Effector memory CD8-positive, alpha-beta T cell (primary cell): ENCODE measurements around the gene TSHZ3.

Source experiments
- ATAC-seq: fragments of 150-1000 bp; cut with Tn5 transposase; replicated peaks from 2 replicates; pipeline ENCODE4 v1.10.0; 2021; ENCODE audit warnings: mild to moderate bottlenecking, moderate library complexity
- DNase-seq, 3 experiments: peaks; one replicate each; pipeline ENCODE4 v3.0.0; 2021
- H3K27ac Mint-ChIP-seq, 2 donors: one replicate each; pipeline ENCODE4 v1.8.0; 2022; ENCODE audit warnings: mild to moderate bottlenecking in 2 of 2, mixed read lengths in 2 of 2, moderate library complexity in 2 of 2
- H3K27me3 Mint-ChIP-seq, 2 donors: one replicate each; pipeline ENCODE4 v1.8.0; 2022; ENCODE audit warnings: mixed read lengths in 2 of 2
- H3K36me3 Mint-ChIP-seq: one replicate; pipeline ENCODE4 v1.8.0; 2022; ENCODE audit warnings: mild to moderate bottlenecking, moderate library complexity, mixed read lengths; ENCODE audit not compliant: insufficient read depth
- H3K4me1 Mint-ChIP-seq, 2 donors: one replicate each; pipeline ENCODE4 v1.8.0; 2022; ENCODE audit warnings: low read depth in 2 of 2, mixed read lengths in 2 of 2
- H3K4me3 Mint-ChIP-seq, 2 donors: one replicate each; pipeline ENCODE4 v1.8.0; 2022; ENCODE audit warnings: mild to moderate bottlenecking in 2 of 2, mixed read lengths in 2 of 2, moderate library complexity in 2 of 2
- H3K9me3 Mint-ChIP-seq, 2 donors: one replicate each; pipeline ENCODE4 v1.8.0; 2022; ENCODE audit warnings: mixed read lengths in 2 of 2

TSHZ3 gene

DNA sequence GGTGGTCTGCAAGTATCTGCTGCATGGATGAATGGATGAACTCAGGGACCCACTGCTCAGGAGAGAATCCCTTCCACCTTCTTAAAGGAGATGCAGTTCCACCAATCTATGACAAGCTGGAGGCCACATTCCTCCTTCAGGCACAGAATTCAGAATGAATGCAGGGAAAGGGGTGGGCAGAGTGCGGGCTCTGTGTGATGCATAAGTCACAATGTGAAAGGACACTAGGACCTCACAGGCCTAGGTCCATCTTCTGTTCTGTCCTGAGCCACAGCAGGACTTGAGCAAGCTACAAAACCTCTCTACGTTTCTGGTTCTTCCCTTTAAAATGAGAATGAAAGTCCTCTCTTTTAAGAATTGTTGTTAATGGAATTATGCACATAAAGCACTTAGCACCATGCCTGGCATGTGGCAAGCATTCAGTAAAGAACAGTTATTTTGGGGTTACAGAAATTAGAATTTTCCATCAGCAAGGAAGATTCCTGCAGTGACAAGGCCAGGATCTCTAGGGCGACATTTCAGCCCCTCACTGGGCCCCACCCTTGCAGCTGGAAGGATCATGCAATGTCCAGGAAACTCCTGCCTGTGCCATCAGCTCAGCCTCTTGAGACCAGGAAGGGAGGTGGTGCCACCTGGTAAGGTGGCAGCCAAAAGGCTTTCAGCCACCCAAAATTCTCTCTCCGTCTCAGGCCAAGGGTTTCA, 38.7 kb downstream of the TSHZ3 start:
- Mint-ChIP-seq H3K27ac (no peak overlapping the region), H3K27me3 (peaks cover 16 to 31% of the 10 kb centered on the region in 2 donors), H3K4me3 (no peak overlapping the region), H3K36me3 (no peaks in the 10 kb centered on the region), H3K4me1 (peaks cover 0 to 2% of the 10 kb centered on the region in 2 donors), H3K9me3 (no peaks in the 10 kb centered on the region)
- DNase-seq (no peak), ATAC-seq (no peak)

- DNase-seq (no peak), ATAC-seq (no peak)
- H3K27ac Mint-ChIP-seq: no peak overlapping the region
- no peaks in the 10 kb centered on the region for H3K36me3 Mint-ChIP-seq
- H3K4me3 Mint-ChIP-seq: no peak overlapping the region
- H3K9me3 Mint-ChIP-seq: no peaks in the 10 kb centered on the region
- peaks cover 14 to 16% of the 10 kb centered on the region in 2 donors for H3K27me3 Mint-ChIP-seq
- peaks cover 0 to 2% of the 10 kb centered on the region in 2 donors for H3K4me1 Mint-ChIP-seq
Measured at GRCh38 chr19:31308781-31309180, 40.5 kb downstream of the TSHZ3 start.

DNA sequence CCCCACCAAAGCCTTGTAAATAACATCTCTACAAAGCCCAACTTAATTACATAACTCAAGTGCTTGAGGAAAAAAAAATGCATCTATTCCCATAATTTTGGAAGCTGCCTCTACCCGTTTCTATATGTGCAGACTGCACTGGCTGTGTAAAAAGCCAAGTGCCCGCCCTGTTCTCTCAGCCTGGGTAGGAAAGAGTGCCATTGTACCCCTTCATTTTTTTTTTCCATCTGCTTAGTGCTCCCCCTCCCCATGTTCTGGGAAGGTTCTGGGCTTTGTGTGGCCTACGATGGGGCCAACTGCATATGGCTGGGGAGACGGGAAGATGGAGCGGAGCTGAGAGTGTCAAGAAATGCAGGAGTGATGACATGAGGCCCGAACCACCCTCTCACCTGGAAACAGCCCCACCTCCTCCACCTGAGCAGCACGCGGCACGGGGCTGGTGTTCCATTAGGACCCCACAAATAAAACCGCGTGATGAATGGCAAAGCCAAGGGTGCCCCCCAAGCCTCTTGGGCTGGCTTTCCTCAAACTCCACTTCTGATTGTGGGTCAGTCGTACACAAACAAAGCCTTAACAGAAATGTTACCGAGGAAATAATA, 42.1 kb downstream of the TSHZ3 start:
- H3K4me1 Mint-ChIP-seq: peaks cover 0 to 2% of the 10 kb centered on the region in 2 donors
- H3K4me3 Mint-ChIP-seq: no peak overlapping the region
- no peaks in the 10 kb centered on the region for H3K9me3 Mint-ChIP-seq
- H3K36me3 Mint-ChIP-seq: no peaks in the 10 kb centered on the region
- peaks cover 14 to 16% of the 10 kb centered on the region in 2 donors for H3K27me3 Mint-ChIP-seq
- H3K27ac Mint-ChIP-seq: no peak overlapping the region
- no peak for ATAC-seq
- DNase-seq: no peak

DNA sequence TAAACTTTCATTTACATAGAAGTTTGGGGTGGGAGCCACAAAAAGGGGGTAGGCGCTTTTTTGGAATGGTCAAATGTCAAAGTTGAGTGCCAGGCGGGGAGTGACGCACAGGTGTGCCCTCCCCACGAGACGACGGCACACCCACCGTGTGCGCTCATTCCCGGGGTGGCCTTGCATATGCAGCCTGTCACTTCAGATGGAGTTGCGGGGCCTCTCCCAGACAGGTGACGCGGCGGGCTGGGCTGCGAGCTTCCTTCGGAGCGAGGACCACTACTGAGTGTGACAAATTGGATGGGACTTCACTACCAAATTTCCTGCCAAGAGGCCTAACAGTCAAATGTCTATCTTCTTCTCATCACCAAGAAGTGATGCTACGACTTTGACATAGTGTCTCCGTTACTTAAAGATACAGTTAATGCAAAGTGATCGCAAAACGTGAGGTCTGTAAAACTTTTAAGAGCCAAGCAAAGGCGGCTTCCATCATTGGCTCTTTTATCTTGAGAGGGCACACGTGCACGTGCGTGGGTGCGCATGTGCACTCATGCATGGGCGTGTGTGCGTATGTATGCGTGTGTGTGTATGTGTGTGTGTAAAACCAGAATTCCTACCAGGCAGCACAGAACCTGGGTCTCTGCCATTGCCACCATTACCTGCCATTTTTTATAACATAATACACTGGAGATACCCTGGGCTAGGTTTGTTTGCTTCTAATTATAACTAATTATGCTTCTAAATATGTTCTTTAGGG, 43.1 kb downstream of the TSHZ3 start:
- no peaks in the 10 kb centered on the region for H3K4me1 Mint-ChIP-seq
- H3K27me3 Mint-ChIP-seq: peaks cover 14 to 16% of the 10 kb centered on the region in 2 donors
- no peaks in the 10 kb centered on the region for H3K9me3 Mint-ChIP-seq
- no peak overlapping the region for H3K4me3 Mint-ChIP-seq
- DNase-seq (no peak), ATAC-seq (no peak)
- H3K27ac Mint-ChIP-seq: no peak overlapping the region
- H3K36me3 Mint-ChIP-seq: no peaks in the 10 kb centered on the region

- no peak for ATAC-seq
- H3K9me3 Mint-ChIP-seq: no peaks in the 10 kb centered on the region
Measured at GRCh38 chr19:31304831-31305312, 44.4 kb downstream of the TSHZ3 start.

GRCh38 chr19:31303262-31303815, 45.9 kb downstream of the TSHZ3 start:
- Mint-ChIP-seq H3K4me3 (no peak overlapping the region), H3K36me3 (no peaks in the 10 kb centered on the region), H3K4me1 (no peaks in the 10 kb centered on the region), H3K27ac (no peak overlapping the region), H3K27me3 (peaks cover 1 to 6% of the 10 kb centered on the region in 2 donors), H3K9me3 (no peaks in the 10 kb centered on the region)
- ATAC-seq (no peak), DNase-seq (no peak)

More at GRCh38 chr19:31304831-31305312, 44.4 kb downstream of the TSHZ3 start:
- DNase-seq: no peak
- Mint-ChIP-seq H3K4me3 (no peak overlapping the region), H3K4me1 (no peaks in the 10 kb centered on the region), H3K27ac (no peak overlapping the region), H3K27me3 (peaks cover 11 to 12% of the 10 kb centered on the region in 2 donors), H3K36me3 (no peaks in the 10 kb centered on the region)

DNA sequence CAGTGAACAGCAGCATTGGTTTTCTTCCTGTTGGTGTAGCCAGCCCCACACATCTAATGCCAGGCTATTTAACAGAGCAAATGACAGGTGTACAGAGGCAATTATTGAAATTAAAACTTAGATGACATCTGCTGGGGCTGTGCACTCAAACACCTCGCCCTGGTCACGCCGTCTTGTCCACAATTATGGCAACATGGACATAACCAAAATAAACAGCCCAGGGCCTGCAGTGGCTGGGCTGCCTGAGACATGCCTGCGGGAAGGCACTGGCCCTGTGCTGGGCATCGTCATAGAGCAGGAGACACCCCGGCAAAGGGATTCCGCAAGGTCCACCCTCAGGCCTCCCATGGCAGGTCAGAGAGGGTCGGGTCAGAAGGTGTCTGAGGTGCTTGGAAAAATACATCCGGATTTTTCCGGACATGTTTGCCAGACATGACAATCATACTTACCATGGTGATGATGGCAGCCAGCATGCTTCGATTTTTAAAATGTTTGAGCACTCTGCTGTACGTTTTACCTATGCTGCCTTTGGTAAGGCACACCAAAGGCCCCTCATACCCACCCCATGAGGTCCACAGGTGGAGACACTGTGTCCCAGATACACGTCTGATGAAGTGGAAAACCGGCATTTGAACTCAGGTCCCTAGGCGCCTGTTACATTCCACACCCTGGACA, 47.8 kb downstream of the TSHZ3 start:
- Mint-ChIP-seq H3K27ac (no peak overlapping the region), H3K4me1 (no peaks in the 10 kb centered on the region), H3K27me3 (peaks cover 0 to 10% of the 10 kb centered on the region in 2 donors), H3K36me3 (no peaks in the 10 kb centered on the region), H3K4me3 (no peak overlapping the region), H3K9me3 (no peaks in the 10 kb centered on the region)
- no peak for DNase-seq
- no peak for ATAC-seq

DNA sequence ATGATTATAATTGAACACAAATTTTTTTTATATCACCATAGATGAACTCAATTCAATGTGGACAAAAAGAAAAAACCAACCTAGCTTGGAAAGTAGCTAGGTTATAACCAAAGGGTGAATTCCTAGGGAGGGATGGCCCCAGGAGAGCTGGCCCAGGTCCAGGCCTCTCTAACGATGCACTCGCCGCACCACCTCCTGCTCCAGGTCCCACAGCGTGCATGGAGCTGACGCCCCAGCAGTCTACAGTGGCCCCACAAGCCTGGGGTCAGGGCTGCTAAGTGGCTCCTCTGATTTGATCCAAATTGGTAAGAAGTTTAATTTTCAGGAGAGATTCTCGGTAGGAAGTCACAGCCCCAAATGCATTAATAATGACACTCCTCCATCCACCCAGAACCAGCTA, 48.8 kb downstream of the TSHZ3 start:
- no peak overlapping the region for H3K27ac Mint-ChIP-seq
- DNase-seq: no peak
- H3K9me3 Mint-ChIP-seq: no peaks in the 10 kb centered on the region
- no peaks in the 10 kb centered on the region for H3K4me1 Mint-ChIP-seq
- no peak overlapping the region for H3K4me3 Mint-ChIP-seq
- peaks cover 0 to 10% of the 10 kb centered on the region in 2 donors for H3K27me3 Mint-ChIP-seq
- no peak for ATAC-seq
- no peaks in the 10 kb centered on the region for H3K36me3 Mint-ChIP-seq

DNA sequence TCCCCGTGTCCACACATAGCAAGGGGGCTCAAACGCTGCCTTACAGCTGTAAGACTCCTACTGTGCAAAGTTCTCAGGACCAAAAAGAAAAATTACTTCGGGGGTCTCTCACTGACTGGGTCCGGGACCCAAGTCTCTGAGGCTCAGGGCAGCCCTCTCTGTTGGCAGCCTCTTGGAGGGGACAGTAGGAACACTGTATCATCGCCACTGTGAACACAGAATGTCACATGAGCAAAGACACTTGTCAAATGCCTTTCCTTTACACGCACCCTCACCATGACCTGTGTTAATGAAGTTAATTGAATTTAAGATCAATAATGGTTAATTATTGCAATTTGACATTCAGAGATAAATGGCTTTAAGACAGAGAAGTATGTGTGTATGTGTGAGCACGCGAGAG, 49.6 kb downstream of the TSHZ3 start:
- Mint-ChIP-seq H3K4me1 (no peaks in the 10 kb centered on the region), H3K36me3 (no peaks in the 10 kb centered on the region)
- ATAC-seq: no peak

GRCh38 chr19:31297991-31298390, 51.2 kb downstream of the TSHZ3 start:
- ATAC-seq: no peak
- no peak overlapping the region for H3K4me3 Mint-ChIP-seq
- no peaks in the 10 kb centered on the region for H3K4me1 Mint-ChIP-seq
- peaks cover 0 to 2% of the 10 kb centered on the region in 2 donors for H3K9me3 Mint-ChIP-seq
- H3K27ac Mint-ChIP-seq: no peak overlapping the region
- peaks cover 2% of the 10 kb centered on the region for H3K36me3 Mint-ChIP-seq
- H3K27me3 Mint-ChIP-seq: peaks cover 0 to 10% of the 10 kb centered on the region in 2 donors
- no peak for DNase-seq

More for the DNA sequence above, 49.6 kb downstream of the TSHZ3 start:
- DNase-seq: no peak
- Mint-ChIP-seq H3K9me3 (no peaks in the 10 kb centered on the region), H3K27ac (no peak overlapping the region), H3K27me3 (peaks cover 0 to 10% of the 10 kb centered on the region in 2 donors), H3K4me3 (no peak overlapping the region)

GRCh38 chr19:31296741-31297390, 52.4 kb downstream of the TSHZ3 start:
- Mint-ChIP-seq H3K36me3 (peaks cover 6% of the 10 kb centered on the region), H3K4me1 (no peaks in the 10 kb centered on the region), H3K4me3 (no peak overlapping the region), H3K27me3 (peaks cover 0 to 10% of the 10 kb centered on the region in 2 donors), H3K27ac (no peak overlapping the region), H3K9me3 (peaks cover 0 to 2% of the 10 kb centered on the region in 2 donors)
- ATAC-seq: no peak
- no peak for DNase-seq

DNA sequence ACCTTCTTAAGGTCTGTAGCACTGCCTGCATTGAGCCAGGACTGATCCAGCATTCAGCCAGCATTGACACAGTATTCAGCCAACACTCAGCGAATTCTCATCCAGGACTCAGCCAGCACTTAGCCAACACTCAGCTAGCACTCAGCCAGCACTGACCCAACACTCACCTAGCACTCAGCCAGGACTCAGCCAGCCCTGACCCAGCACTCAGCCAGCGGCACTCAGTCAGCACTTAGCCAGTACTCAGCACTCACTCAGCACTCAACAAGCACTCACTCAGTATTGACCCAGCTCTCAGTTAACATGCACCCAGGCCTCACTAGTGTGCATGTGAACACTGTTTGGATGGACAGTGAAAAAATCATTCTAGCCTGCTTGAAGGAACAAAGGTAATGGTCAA, 55.0 kb downstream of the TSHZ3 start:
- no peak overlapping the region for H3K27ac Mint-ChIP-seq
- H3K36me3 Mint-ChIP-seq: peaks cover 6% of the 10 kb centered on the region
- peaks cover 0 to 2% of the 10 kb centered on the region in 2 donors for H3K9me3 Mint-ChIP-seq
- no peak for DNase-seq
- ATAC-seq: no peak
- H3K27me3 Mint-ChIP-seq: peaks cover 0 to 10% of the 10 kb centered on the region in 2 donors
- H3K4me1 Mint-ChIP-seq: peaks cover 0 to 4% of the 10 kb centered on the region in 2 donors
- H3K4me3 Mint-ChIP-seq: no peak overlapping the region
